ENCODE data around the gene CD248.
"Not testable (repeated sequence)": the region's sequence is repeated elsewhere in the genome, so short reads cannot be mapped to it uniquely, and the experiment has no call there.

Gene CD248

GRCh38 chr11:66329165-66329673, 12.4 kb upstream of the CD248 start:
- no peak for DNase-seq (ENCODE audit: low spot score)

- DNase-seq (ENCODE audit: low spot score): peak; percentile 83
Observed at GRCh38 chr11:66328302-66329144, 11.7 kb upstream of the CD248 start.

GRCh38 chr11:66328031-66328301, 11.1 kb upstream of the CD248 start:
- DNase-seq (ENCODE audit: low spot score): peak; percentile 54

DNA sequence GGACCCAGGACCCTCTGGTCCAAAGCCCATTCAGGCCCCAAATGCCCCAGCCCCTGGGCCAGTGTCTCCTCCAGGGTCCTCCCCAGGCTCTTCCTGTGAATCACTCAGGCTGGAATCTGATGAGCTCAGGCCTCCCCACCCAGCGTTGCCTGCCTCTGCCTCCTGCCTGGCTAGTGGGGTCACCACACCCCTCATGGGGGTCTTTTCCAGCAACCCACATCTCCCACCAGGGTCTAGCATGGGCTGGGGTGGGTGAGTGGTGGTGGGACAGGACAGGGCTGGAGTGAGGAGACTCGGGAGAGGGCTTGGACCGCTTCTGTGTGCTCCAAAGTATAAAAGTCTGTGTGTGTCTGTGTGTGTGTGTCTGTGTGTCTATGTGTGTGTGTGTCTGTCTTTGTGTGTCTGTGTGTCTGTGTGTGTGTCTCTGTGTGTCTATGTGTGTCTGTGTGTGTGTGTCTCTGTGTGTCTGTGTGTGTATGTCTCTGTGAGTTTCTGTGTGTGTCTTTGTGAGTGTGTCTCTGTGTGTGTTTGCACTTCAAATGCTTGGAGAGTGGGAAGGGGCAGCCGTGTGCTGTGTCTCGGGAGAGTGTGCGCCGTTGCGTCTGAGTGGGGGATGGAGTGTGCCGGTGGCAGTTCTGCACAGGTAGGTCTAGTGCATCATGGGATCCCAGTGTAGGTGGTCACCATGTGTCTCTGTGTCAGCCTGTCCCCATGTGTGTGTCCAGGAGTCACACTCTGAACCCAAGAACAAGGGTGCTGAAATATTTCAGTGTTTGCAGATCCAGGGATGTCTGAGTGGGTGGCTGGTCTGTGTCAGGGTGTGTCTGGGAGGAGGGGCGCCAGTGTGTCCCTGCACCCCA, 10.6 kb upstream of the CD248 start:
- DNase-seq (ENCODE audit: low spot score): no peak

DNA sequence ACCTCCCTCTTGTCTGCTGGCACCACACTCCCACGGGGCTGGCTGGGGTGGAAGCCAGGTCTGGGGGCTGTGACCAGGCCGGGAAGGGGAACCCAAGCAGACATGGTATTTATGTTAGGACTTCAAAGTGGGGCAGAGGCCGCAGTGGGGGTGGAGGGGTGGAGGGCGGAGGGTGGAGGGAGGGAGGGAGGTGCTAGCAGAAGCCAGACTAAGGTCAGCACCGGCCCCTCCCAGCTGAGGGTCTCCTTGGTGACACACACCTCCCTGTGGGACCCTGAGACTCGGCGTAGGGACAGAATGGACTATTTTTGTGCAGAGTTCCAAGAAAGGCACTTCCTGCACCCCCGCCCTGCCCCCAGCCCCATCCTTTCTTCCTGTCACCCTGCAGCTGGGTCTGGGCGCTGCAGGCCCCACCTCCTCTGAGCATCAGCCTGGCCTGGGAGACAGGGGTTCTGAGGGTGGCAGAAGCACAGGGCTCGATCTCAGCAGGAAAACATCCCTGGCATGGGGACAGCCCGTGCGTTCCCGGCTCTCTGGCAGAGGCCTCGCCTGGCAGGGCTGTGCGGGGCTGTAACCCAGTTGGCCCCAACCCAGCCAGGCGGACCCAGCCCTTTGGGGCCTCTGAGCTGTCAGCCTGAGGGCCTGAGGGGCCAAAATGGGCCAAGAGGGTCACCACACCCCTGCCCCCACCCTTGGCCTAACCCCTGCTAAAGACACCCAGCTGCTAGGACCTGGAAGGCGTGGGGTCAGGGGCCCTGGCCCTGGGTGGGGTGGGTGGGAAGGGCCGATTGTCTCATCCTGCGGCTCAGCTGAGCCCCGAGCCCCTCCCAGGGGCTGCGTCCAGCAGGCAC, 9.6 kb upstream of the CD248 start:
- peak; percentile 24 for DNase-seq (ENCODE audit: low spot score)

GRCh38 chr11:66325263-66325671, 8.4 kb upstream of the CD248 start:
- DNase-seq (ENCODE audit: low spot score): no peak

GRCh38 chr11:66324664-66325063, 7.8 kb upstream of the CD248 start:
- no peak for DNase-seq (ENCODE audit: low spot score)

DNA sequence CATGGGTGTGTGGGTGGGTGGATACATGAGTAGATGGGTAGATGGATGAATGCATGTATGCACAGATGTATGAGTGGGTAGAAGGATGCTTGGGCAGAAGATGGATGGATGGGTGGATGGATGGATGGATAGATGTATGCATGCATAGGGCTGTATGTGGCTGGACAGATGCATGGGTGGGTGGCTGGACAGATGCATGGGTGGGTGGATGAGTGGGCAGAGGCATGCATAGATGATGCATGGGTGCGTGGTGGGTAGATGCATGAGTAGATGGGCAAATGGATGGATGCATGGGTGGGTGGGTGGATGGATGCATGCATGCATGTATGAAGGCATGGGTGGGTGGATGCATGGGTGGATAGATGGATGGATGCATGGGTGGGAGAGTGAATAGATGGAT, 6.8 kb upstream of the CD248 start:
- no peak for DNase-seq (ENCODE audit: low spot score)

GRCh38 chr11:66322732-66323427, 6.0 kb upstream of the CD248 start:
- no peak for DNase-seq (ENCODE audit: low spot score)

DNA sequence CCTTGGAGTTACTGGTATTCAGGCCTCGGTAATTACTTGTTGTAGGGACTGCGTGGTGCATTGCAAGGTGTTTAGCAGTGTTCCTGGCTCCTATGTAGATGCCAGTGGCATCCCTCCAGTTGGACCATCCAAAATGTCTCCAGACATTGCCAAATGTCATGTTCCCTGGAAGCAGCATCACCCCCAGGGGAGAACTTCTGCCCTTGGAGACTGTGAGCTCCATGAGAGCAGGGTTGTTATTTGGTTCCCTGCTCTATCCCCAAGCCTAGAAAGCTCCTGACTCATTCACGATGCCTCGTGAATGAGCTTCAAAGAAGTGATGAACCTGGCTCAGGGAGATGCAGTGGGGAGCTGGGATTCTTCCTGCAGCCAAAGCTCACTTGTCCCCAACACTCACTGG, 4.8 kb upstream of the CD248 start:
- DNase-seq (ENCODE audit: low spot score): no peak

GRCh38 chr11:66320748-66321147, 3.9 kb upstream of the CD248 start:
- not testable (repeated sequence) for DNase-seq (ENCODE audit: low spot score)

DNA sequence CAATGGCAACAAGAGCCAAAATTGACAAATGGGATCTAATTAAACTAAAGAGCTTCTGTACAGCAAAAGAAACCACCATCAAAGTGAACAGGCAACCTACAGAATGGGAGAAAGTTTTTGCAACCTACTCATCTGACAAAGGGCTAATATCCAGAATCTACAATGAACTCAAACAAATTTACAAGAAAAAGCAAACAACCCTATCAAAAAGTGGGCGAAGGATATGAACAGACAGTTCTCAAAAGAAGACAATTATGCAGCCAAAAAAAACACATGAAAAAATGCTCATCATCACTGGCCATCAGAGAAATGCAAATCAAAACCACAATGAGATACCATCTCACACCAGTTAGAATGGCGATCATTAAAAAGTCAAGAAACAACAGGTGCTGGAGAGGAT, 3.4 kb upstream of the CD248 start:
- DNase-seq (ENCODE audit: low spot score): not testable (repeated sequence)

GRCh38 chr11:66318600-66318970, 1.7 kb upstream of the CD248 start:
- DNase-seq (ENCODE audit: low spot score): no peak

DNA sequence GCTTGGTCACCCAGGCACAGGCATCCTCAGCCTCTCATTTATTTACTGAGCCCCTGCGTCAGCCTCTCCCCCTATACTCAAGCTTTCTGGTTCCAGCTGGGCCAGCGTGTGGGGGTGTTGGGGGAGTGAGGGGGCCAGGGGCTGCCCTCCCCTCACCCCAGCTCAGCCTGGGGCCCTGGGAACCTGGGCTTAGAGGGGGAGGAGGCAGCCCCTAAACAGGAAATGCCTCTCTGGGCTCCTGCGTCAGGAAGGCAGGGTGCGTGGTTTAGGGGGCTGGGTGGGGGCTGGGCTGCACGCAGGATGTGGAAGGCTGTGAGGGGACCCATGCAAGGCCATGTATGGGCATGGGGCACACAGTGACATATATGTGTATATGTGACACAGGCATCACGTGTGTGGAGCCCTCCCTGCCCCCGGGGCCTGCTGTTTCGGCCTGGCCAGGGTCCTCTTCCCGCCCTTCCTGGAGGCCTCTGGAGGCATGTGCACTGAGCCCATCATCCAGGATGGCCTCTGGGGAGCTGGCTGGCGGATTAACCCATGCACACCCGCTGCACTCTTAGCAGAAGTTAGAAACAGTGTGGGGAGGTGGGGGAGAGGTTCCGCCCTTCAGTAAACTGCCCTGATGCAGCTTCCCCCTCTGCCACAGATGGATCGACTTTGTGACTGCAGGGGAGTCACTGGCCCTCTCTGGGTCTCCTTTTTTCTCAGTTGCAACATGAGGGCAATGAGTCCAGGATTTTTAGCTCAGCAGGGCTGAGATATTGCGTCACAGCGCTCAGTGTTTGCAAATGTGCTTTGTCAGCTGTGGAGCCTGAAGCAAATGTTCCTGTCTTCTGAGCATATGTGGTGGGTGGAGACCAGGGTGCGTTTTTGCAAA, 1.1 kb upstream of the CD248 start:
- peak; percentile 33 for DNase-seq (ENCODE audit: low spot score)

DNA sequence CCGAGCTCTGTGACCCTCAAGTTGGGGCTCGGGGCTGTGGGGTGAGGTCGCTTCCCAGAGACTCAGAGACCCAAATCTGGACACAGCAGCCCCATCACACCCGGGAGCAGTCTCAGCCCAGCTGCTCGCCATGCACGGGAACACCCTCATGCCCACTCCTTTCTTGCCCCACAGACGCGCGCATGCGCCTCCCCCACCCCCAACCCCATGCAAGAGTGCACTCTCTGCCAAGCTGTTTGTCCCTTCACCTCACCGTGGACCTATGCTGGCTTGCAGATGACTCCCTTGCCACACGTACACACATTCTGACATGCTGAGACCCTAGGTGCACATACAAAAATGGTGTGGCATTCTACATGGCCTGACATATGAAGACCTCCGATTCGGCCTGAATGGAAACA, 478 bp upstream of the CD248 start:
- peak; percentile 10 for DNase-seq (ENCODE audit: low spot score)

- no peak for DNase-seq (ENCODE audit: low spot score)
Observed at GRCh38 chr11:66315921-66316811, 678 bp downstream of the CD248 start.

GRCh38 chr11:66315498-66315885, 1.4 kb downstream of the CD248 start:
- DNase-seq (ENCODE audit: low spot score): no peak

GRCh38 chr11:66314561-66315497, 2.0 kb downstream of the CD248 start:
- no peak for DNase-seq (ENCODE audit: low spot score)

GRCh38 chr11:66314186-66314501, 2.7 kb downstream of the CD248 start:
- no peak for DNase-seq (ENCODE audit: low spot score)
